Measurements from ENCODE around the gene DIPK2B. TPM values are rescaled to one million over a fixed set of nuclear protein-coding genes. Genes with fewer than 3 reads are reported as not detected.

DIPK2B gene
- polyA plus RNA-seq (2011; rRNA removed) = not detected in 2 replicates
- polyA plus RNA-seq (2012; cell fraction: cytosol; rRNA removed) = not detected in 2 replicates
- polyA plus RNA-seq (2012; cell fraction: nucleus; rRNA removed) = not detected in 2 replicates
- polyA plus RNA-seq (2017; fragmentation: RNase III; extraction: RNeasy Plus Mini Kit Qiagen cat#74134 plus additional on column Dnase treatment) = not detected in 3 replicates
- polyA minus RNA-seq (2011; rRNA and poly(A)+ RNA removed) = not detected in 2 replicates

GRCh38 chrX:45200741-45201234 lies at the start of gene DIPK2B:
TSS of gene DIPK2B (minus strand) at chrX:45200876. CDS start at chrX:45200826, 50 bp downstream.
- no peak for FAIRE-seq
- 82% methylated on average over 9 of the region's 9 CpGs for WGBS (ENCODE audit: missing lambda C conversion rate)

GRCh38 chrX:45240301-45240700 lies 39.6 kb upstream of the DIPK2B start:
- no peak for DNase-seq (ENCODE audit: low read depth in 1 of 2, low spot score in 1 of 2)
- POLR2A ChIA-PET = no interaction called here
- no peaks in the 10 kb centered on the region for H3K4me1 ChIP-seq
- WGBS (ENCODE audit: missing lambda C conversion rate) = 62% methylated on average over 4 of the region's 4 CpGs
- no peak for FAIRE-seq
- no peak overlapping the region for H3K27ac ChIP-seq
- no peak overlapping the region for H3K4me2 ChIP-seq
- no peak overlapping the region for H3K4me3 ChIP-seq
- CTCF ChIA-PET = no interaction called here
- no peak for ATAC-seq
- H3K9me3 ChIP-seq = no peaks in the 10 kb centered on the region
- no peak for TF ChIP-seq ZC3H11A (IDR thresholded peaks at IDR 0.05)
- TF ChIP-seq HDAC2 (IDR thresholded peaks at IDR 0.05) = no peak
- no peak for TF ChIP-seq MYC (IDR thresholded peaks at IDR 0.05; ENCODE audit: borderline replicate concordance, low read length)
- TF ChIP-seq SMC3 (IDR thresholded peaks at IDR 0.05) = no peak
- no peak for TF ChIP-seq EP300 (IDR thresholded peaks at IDR 0.05)
- TF ChIP-seq PHF8 (IDR thresholded peaks at IDR 0.05; ENCODE audit: borderline replicate concordance, low read depth) = no peak
- TF ChIP-seq CEBPB (IDR thresholded peaks at IDR 0.05) = no peak

More at GRCh38 chrX:45200741-45201234, at the start of gene DIPK2B:
- ChIA-PET CTCF (interaction anchor here (5.1 kb wide), 1 partner anchor 14 kb away, joined by 24 read pairs; no protein-coding TSS in a partner anchor), POLR2A (no interaction called here)
- H3K9me3 ChIP-seq = no peaks in the 10 kb centered on the region; the same call in 2 of the 3 replicates
- DNase-seq (ENCODE audit: low read depth in 1 of 2, low spot score in 1 of 2) (no peak), ATAC-seq (no peak)
- no peak within 1 kb of the TSS for H3K4me2 ChIP-seq
- no peaks in the 10 kb centered on the region for H3K4me1 ChIP-seq
- no peak within 1 kb of the TSS for H3K4me3 ChIP-seq
- TF ChIP-seq ATOH8 (CRISPR knock-in tag; IDR thresholded peaks at IDR 0.05; ENCODE audit: low read depth) = no peak
- no peak for TF ChIP-seq CEBPB (IDR thresholded peaks at IDR 0.05)
- no peak for TF ChIP-seq JUNB (IDR thresholded peaks at IDR 0.05)
- TF ChIP-seq CHD4 (IDR thresholded peaks at IDR 0.05; ENCODE audit: borderline replicate concordance) = no peak
- no peak for TF ChIP-seq ELK1 (IDR thresholded peaks at IDR 0.05; ENCODE audit: low read depth, low read length)
- no peak for TF ChIP-seq HES2 (IDR thresholded peaks at IDR 0.05)
- no peak for TF ChIP-seq RCOR1 (IDR thresholded peaks at IDR 0.05; ENCODE audit: low read depth, low read length)
- no peak for TF ChIP-seq NR3C1 (IDR thresholded peaks at IDR 0.05)
- no peak within 1 kb of the TSS for H3K27ac ChIP-seq

- TF ChIP-seq ESRRA (IDR thresholded peaks at IDR 0.05; ENCODE audit: borderline replicate concordance, low read length) (no peak), FOSB (CRISPR knock-in tag; IDR thresholded peaks at IDR 0.05) (no peak), MAZ (IDR thresholded peaks at IDR 0.05; ENCODE audit: borderline replicate concordance, low read depth, low read length) (no peak), ZC3H11A (IDR thresholded peaks at IDR 0.05) (no peak), TP53 (CRISPR knock-in tag; IDR thresholded peaks at IDR 0.05) (no peak), CHD4 (IDR thresholded peaks at IDR 0.05; ENCODE audit: borderline replicate concordance) (no peak)
- 20% methylated on average over 1 of the region's 1 CpG for WGBS (ENCODE audit: missing lambda C conversion rate)
- ATAC-seq (no peak), FAIRE-seq (no peak), DNase-seq (ENCODE audit: low read depth in 1 of 2, low spot score in 1 of 2) (no peak)
- Histone ChIP-seq H3K27ac (no peak overlapping the region), H3K9me3 (no peaks in the 10 kb centered on the region), H3K4me1 (no peaks in the 10 kb centered on the region), H3K4me3 (no peak overlapping the region), H3K4me2 (no peak overlapping the region)
- POLR2A ChIA-PET = no interaction called here
- CTCF ChIA-PET = no interaction called here
Measured at GRCh38 chrX:45238489-45238888, 37.8 kb upstream of the DIPK2B start.

GRCh38 chrX:45233531-45233930 lies 32.9 kb upstream of the DIPK2B start:
- ChIA-PET POLR2A (no interaction called here), CTCF (interaction anchor here (1.3 to 1.9 kb wide), 2 partner anchors 13 to 48 kb away, joined by 3 to 4 read pairs; no protein-coding TSS in a partner anchor)
- no peak overlapping the region for H3K4me3 ChIP-seq
- no peak for ATAC-seq
- 29% methylated on average over 2 of the region's 2 CpGs for WGBS (ENCODE audit: missing lambda C conversion rate)
- DNase-seq (ENCODE audit: low read depth in 1 of 2, low spot score in 1 of 2) = no peak
- no peak overlapping the region for H3K27ac ChIP-seq
- no peaks in the 10 kb centered on the region for H3K4me1 ChIP-seq
- H3K9me3 ChIP-seq = no peaks in the 10 kb centered on the region
- FAIRE-seq = no peak
- no peak overlapping the region for H3K4me2 ChIP-seq
- TF ChIP-seq JUN (IDR thresholded peaks at IDR 0.05) = no peak
- no peak for TF ChIP-seq HDAC2 (IDR thresholded peaks at IDR 0.05)
- TF ChIP-seq HMGXB4 (CRISPR knock-in tag; IDR thresholded peaks at IDR 0.05; ENCODE audit: borderline replicate concordance) = no peak
- TF ChIP-seq KDM5A (IDR thresholded peaks at IDR 0.05) = no peak
- TF ChIP-seq POLR2A (IDR thresholded peaks at IDR 0.05; ENCODE audit: low read length) = no peak
- TF ChIP-seq CBX8 (IDR thresholded peaks at IDR 0.05) = no peak
- TF ChIP-seq FOXS1 (CRISPR knock-in tag; IDR thresholded peaks at IDR 0.05) = no peak
